Fibroblast of the aortic adventitia (primary cell): ENCODE data around the gene HOXB8. TPM values are rescaled to one million over a fixed set of nuclear protein-coding genes. Genes with fewer than 3 reads are reported as not detected.

ENCODE experiments used
- DNase-seq: peaks from one replicate; pipeline ENCODE4 v3.0.0-alpha.2; 2010; ENCODE audit warnings: low read depth
- H3K4me3 ChIP-seq: 2 replicates; pipeline ENCODE4 v1.5.1; 2011; ENCODE audit warnings: low read depth, mild to moderate bottlenecking, control low read depth, low read length, moderate library complexity
- CTCF ChIP-seq: IDR thresholded peaks from 2 replicates; pipeline ENCODE4 v1.5.1; 2011; ENCODE audit warnings: mild to moderate bottlenecking, low read length, control low read depth, inconsistent platforms; ENCODE audit not compliant: insufficient read depth
- total RNA-seq: library from RNA; depleted of rRNA; stranded (reverse); fragments of >200 nt; gene quantifications from 2 replicates; pipeline ENCODE4 v1.2.3, GENCODE V29; 2012; ENCODE audit warnings: low replicate concordance

HOXB8 gene
- 0.09 TPM in 1 of 2 replicates, not detected in the other for total RNA-seq

GRCh38 chr17:48615047-48615962 is at the start of gene HOXB8:
Gene HOXB8, minus strand, starts transcription at chr17:48615292. Its CDS starts 588 bp downstream, at chr17:48614704.
- H3K4me3 ChIP-seq = no peak within 1 kb of the TSS
- no peak for DNase-seq

GRCh38 chr17:48663134-48663924 is 48.2 kb upstream of the HOXB8 start:
- no peak overlapping the region for H3K4me3 ChIP-seq
- no peak for TF ChIP-seq CTCF
- DNase-seq = no peak

More at GRCh38 chr17:48615047-48615962, at the start of gene HOXB8:
- TF ChIP-seq CTCF = no peak

- DNase-seq = no peak
- TF ChIP-seq CTCF = no peak
- no peak overlapping the region for H3K4me3 ChIP-seq
Measured at GRCh38 chr17:48655913-48656312, 40.8 kb upstream of the HOXB8 start.

- no peak for TF ChIP-seq CTCF
- H3K4me3 ChIP-seq = no peak overlapping the region
- DNase-seq = no peak
Measured at GRCh38 chr17:48649741-48650140, 34.6 kb upstream of the HOXB8 start.

- no peak for TF ChIP-seq CTCF
- DNase-seq = no peak
- no peak overlapping the region for H3K4me3 ChIP-seq
Measured at GRCh38 chr17:48647963-48648245, 32.8 kb upstream of the HOXB8 start.

GRCh38 chr17:48647103-48647962 is 32.2 kb upstream of the HOXB8 start:
- peak; percentile 16 for DNase-seq
- TF ChIP-seq CTCF = no peak

More at GRCh38 chr17:48647103-48647962, 32.2 kb upstream of the HOXB8 start:
- peak overlapping the region; percentile 59 for H3K4me3 ChIP-seq
